DMS53 treated with DMSO at 0.1 percent for 48 hours (cell line): ENCODE measurements around the gene COQ7.

ENCODE experiments used
- DNase-seq: peaks from one replicate; lab custom pipeline; 2025; ENCODE audit not compliant: unreplicated experiment; lab: John Stamatoyannopoulos, UW

The COQ7 gene

DNA sequence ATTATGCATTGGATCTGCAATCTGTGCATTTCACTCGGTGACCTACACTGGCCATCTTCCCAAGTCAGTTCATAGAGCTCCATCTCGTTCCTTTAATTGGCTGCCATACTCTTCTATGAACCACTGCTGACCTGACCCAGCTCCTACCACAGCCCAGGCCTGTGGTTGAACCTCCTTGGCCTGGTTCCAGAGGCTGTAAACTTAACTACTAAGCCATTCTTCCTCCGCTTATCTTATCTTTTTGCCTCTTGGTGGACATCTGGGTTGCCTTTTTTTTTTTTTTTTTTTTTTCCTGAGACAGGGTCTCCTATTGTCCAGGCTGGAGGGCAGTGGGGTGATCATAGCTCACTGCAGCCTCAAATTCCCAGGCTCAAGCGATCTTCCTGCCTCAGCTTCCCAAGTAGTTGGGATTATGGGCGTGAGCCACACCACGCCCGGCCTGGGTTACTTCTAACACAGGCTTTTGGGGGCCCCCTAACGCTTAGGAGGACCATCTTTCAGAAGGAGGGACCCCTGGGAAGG is 18.3 kb downstream of the COQ7 start:
- DNase-seq = no peak

DNA sequence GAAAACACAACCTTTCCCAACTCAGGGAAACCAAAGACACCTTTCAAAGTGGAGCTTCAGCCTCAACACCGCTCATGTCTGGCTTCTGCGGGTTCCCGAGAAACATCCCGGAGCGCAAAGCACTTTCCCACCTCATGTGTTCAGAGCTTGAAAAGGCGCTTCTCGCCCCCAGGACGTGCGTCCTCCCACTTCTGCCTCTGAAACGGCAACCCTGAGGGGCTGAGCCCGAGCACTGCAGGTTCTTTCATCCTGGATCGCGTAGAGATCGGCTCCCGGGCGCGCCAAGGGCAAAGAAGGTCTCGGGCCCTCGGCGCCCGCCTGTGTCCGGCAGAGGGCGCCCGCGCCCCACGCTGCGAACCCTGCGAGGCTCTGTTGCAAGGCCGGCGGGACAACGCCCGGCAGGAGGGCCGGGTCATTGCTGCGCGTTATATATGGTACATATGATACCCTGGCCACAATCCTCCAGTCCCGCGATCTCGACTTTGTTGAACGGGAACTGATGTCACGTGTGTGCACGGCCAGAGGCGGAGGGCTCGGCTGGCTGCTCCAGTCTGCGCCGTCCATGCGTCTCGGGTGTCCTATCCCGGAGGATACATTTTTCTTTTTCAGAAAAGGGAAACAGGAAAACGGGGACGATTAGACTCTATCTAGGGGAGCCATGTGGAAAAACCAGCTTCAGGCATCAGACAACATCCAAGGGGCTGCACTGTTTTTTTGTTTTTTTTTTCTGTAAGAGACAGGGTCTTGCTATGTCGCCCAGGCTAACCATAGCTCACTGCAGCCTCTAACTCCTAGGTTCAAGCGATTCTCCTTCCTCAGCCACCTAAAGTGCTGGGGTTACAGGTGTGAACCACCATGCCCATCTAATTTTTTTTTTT is 19.1 kb downstream of the COQ7 start:
- DNase-seq = peak; percentile 93

DNA sequence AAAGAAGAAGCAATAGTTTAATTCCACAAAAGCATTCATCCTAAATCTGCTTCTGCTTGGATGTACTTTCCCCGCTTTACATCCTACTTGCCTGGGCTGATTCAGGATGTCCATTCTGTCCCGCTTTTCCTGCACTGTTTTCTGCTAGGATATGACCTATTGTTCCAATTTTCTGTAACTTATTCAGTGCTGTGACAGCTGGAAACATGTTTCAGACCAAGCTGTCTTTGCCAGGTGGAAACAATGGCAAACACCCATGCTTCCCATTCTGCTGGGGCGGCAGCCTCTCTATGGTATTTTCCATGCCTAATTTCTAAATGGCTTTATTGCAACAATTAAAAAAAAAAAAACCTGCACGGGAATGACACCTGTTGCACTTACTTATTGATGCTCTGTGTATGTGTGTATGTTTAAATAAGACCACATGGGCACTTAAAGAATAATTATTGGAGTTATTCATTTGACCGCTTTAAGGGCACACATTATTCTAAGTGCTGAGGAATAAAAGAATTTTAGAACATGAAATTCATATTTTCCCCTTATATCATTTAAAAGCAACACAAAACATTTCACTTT is 21.0 kb downstream of the COQ7 start:
- DNase-seq = no peak

DNA sequence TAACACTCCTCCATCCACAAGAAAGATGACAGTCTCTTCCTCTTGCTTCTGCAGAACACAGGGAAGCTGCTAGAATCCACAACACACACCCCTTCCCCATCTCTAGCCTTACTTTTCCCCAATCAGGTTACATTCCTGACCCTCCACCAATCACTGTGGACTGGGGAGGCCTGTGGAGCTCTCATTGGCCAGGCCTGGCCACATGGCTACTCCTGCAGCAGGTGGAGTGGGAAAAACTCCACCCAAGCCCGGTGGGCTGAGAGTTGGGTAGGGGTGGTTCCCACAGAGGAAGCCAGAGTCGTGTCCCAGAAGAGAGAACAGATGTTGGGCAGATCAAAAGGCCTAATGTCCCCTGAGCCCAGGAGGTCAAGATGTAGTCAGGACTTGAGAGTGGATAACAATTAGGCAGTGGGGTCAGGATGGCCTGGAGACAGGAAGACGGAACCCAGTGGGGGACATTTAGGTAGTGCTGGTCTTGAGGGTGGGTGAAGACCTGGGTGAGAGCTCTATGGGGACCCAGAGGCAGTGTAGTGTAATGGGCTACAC is 22.1 kb downstream of the COQ7 start:
- DNase-seq = no peak

DNA sequence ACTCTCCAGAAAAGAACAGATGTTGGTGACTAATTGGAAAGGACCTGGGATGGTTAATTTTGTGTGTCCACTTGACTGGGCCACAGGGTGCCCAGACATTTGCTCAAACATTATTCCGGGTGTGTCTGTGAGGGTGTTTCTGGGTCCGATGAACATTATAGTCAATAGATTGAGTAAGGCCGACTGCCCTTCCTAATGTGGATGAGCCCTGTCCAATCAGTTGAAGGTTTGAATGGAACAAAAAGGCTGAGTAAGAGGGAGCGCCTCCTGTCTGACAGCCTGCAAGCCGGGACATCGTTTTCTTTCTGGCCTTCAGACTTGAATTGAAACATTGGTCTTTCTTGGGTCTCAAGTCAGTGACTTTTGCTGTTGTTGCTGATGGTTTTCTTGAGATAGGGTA is 23.5 kb downstream of the COQ7 start:
- DNase-seq = no peak

DNA sequence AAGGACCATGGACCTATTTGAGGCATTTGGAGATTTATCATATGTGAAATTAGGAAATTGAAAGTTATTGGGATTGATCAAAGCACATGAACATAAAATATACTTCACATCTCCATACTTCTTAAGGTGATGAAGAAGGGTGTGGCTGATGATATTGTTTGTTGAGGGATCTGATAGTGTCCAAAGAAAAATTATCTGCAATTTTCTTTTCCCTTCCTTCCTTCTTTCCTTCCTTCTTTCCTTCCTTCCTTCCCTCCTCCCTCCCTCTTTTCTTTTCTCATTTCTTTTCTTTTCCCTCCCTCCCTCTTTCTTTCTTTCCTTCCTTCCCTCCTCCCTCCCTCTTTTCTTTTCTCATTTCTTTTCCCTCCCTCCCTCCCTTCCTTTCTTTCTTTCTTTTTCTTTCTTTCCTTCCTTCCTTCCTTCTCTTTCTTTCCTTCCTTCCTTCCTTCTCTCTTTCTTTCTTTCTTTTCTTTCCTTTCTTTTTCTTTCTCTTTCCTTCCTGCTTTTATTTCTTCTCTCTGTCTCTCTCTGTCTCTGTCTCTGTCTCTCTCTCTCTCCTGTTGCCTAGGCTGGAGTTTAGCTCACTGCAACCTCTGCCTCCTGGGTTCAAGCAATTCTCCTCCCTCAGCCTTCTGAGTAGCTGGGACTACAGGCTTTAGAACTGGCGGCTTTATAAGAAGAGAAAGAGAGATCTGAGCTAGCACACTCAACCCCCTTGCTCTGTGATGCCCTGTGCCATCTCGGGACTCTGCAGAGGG is 25.4 kb downstream of the COQ7 start:
- DNase-seq = no peak

DNA sequence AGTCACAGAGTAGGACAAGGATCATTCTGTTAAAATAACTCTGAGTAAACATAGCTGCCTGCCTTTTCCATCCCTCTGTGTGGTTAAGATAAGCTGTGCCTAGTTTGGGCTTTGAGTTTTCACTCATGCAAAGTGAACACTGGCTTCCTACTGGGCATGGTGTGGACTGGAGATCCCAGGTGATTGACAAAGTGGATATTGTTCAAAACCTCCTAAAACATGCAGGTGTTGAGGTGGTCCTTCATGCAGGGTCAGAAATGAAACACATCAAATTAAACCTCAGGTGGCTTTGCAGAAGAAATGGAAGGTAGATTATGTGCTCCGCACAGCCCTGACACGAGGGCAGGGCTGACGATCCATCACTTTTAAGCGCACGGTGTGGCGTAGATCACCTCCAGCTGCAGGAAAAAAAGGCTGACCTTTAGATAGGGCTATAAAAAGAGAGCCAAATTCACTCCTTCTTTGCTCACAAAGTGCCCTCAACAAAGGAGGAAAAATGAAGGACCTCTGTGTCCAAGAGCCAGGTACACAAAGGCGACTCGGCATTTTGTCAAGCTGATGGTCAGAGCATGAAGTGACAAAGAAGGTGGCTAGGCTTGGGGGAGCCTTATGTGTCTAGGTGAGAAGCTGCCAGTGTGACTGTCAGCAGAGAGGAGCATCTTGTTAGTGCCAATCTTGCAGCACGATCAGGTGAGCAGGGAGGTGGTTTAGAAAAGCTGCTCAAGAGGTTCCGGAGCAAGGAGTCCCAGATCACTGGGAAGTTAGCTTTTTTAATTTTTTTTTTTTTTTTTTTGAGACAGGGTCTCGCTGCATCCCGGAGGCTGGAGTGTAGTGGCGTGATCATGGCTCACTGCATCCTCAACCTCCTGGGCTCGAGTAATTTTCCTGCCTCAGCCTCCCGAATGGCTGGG is 26.5 kb downstream of the COQ7 start:
- DNase-seq = no peak

DNA sequence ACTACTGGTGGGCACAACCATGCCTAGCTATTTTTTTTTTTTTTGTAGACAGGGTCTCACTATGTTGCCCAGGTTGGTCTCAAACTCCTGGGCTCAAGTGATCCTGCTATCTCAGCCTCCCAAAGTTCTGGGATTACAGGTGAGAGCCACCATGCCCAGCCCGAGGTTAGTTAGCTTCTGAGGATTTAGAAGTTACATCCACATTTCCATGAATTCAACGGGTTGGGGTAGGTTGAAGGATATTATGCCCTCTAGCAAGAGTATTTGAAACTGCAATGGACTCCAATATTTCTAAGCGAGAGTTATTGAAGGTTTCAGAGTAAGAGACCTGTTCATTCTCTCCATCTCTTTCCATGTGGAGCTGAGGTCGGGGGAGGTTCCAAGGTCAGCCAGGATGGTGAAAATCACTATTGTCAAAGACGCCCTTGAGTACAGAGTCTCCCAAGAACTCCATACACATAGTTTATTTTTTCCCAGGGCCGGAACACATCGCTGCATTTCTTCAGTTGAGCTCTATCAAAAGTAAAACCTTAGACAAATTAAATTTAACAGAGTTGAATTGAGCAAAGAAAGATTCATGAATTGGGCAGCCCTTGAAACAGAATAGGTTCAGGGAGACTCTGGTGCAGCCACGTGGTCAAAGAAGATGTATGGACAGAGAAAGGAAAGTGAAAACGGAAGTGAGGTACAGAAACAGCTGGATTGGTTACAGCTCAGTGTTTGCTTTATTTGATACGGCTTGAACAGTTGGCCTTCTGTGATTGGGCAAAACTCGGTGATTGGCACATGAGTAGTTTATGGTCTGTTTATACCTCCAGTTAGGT is 27.3 kb downstream of the COQ7 start:
- peak; percentile 69 for DNase-seq

DNA sequence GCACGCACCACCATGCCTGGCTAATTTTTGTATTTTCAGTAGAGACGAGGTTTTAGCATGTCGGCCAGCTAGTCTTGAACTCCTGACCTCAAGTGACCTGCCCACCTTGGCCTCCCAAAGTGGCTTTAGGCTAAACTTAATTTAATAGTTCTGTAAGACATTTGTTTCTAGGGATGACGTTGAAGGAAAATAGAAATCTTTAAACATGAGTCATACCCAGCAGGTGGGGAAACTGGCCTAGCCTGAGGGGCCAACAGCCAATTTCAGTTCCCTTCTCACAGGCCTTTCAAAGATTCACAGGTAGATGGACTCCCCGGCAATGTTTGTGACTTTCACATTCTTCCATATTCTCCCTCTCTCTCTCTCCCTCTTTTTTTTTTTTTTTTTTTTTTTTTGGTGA is 28.2 kb downstream of the COQ7 start:
- DNase-seq = no peak

DNA sequence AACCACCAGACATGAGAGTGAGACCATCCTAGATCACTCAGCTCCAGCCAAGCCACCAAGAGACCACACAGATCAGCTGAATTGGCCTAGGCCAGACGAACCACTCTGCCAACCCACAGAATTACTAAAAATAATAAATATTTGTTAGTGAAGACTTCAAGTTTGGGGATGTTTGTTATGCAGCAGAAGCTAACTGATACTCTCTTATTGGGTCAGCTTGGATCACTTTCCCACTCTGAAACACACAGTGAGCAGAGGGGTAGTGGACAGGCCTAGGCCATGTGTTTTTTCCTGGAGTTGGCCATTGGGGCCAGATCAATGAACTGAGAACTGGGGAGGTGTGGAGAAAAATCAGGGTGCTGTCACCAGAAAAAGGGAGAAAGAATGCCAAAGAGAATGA is 30.8 kb downstream of the COQ7 start:
- no peak for DNase-seq

DNA sequence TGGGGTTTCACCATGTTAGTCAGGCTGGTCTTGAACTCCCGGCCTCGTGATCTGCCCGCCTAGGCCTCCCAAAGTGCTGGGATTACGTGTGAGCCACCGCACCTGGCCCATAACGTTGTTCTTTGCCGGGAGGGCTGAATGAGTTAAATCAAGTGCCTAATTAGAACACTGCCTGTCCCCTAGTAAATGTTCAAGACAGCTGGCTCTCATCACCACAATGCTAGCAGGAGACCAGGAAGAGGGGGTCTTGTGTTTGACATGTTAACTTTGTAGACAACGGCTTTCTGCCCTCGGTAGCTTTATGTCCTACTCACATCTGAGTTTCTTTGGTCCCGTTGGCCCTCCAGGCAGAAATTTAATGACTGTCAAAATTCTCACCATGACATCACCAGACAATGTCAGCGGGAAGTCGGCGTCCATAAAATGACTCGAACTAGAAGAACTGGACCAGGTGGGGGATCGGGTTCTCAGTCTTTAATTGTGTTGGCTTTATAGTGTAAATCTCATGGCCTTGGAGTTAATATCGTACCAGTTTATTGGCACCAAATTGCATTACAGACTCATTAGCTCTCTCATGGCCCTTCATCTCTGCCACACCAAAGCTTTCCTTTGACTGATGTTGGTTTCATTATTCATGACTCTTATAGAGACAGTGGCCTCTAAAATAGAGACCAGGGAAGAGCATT is 34.9 kb downstream of the COQ7 start:
- no peak for DNase-seq

DNA sequence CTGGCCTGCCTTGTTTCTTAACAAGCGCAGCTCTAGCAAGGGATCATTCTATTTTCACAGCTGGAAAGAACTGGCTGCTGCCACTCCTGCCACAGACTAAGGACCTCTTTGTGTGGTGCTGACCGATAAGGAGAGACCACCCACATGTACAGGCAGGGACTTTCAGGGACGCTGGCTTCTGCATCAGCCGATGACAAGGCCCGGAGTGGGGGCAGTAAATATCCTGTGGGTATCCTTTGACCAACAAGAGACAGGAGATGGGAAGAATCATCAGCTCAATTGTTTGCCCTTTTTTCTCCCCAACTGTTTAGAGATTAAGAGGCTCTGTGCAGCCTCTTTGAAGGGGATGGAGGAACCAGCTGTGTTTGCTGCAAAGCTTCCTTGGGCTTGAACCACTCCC is 37.2 kb downstream of the COQ7 start:
- no peak for DNase-seq

DNA sequence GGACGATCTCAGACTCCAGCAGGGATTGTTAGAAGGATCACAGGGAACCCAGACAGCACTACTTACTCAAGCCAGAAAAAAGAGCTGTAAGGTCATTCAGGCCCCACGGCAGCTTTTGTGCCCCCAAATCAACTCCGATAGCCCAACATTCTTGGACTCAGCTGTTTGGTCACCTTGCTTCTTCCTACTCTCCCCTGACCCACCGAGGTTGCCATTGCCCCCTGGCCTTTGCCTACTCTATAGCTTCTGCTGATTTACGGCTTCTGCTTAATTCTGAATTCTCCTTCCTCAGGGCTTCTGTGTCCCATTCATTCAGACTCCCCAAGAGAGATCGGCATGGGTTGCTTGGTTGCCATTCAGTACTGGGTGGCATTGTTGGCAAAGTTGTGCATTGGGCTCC is 37.7 kb downstream of the COQ7 start:
- DNase-seq = no peak

DNA sequence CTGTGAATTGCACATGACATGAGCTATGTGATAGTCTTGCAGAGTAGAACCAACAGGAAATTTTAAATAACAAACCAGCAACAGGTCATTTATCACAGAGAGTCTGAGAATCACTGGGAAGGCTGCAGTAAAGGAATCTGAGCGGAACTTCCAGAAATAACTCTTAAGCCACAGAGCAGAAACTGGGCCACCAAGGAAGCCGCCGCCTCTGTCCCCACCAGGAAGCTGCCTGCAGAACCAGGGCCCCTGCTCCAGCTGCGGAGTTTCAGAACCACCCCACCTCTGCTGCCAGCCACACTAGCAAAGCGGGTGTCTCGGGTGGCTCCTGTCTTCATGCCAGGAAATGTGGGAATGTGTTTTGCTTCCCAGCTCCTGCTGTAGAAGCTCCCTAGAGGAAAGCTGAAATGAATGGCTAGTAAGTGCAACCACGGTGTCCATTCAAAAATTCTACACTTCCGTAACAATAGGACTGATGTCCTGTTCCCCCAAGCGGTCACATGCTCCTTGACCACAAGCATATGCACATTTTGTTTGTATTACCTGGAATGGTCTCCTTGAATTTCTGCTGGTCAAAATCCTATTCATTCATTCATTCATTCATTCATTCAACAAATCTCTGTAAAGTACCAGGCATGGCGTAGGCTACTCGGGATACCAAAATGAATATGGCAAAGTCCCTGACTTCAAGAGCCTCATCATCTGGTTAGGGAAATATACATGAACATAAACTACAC is 38.6 kb downstream of the COQ7 start:
- DNase-seq = no peak

DNA sequence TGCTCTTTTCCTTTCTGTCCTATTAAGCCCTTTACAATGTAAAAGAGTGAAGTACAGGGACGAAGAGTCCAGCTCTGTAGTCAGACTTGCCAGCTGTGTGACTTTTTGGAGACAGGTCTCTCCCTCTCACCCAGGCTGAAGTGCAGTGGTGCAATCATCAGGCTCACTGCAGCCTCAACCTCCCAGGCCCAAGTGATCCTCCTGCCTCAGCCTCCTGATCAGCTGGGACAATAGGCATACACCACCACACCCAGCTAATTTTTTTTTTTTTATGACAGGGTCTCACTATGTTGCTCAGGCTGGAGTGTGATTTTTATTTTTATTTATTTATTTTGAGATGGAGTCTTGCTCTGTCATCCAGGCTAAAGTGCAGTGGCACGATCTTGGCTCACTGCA is 39.2 kb downstream of the COQ7 start:
- DNase-seq = no peak

DNA sequence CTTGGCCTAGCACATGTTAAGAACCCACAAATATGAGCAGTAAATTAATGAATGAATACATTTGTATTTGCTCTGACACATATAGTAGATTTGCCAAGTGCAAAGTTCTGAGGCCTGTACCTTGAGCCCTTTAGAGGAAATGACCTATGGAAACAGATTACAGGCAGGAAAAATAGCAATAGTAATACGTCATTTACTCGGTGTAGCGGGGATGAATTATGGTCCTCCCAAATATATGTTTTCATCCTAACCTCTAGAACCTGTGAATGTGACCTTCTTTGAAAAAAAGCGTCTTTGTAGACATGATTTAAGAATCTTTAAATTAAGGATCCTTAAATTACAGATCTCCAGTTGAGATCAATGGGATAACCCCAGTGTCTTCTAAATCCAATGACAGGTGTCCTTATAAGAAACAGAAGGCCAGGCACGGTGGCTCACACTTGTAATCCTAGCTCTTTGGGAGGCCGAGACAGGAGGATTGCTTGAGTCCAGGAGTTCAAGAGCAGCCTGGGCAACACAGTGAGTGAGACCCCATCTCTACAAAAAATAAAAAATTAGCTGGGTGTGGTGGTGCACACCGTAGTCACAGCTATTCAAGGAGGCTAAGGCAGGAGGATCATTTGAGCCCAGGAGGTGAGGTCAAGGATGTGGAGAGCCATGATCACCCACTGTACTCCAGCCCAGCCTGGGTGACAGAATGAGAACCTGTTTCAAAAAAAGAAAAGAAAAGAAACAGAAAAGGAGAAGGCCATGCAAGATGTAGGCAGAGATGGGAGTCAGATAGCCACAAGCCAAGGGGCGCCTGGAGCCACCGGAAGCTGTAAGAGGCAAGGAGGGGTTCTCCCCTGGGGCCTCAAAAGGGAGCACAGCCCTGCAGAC is 41.2 kb downstream of the COQ7 start:
- no peak for DNase-seq

DNA sequence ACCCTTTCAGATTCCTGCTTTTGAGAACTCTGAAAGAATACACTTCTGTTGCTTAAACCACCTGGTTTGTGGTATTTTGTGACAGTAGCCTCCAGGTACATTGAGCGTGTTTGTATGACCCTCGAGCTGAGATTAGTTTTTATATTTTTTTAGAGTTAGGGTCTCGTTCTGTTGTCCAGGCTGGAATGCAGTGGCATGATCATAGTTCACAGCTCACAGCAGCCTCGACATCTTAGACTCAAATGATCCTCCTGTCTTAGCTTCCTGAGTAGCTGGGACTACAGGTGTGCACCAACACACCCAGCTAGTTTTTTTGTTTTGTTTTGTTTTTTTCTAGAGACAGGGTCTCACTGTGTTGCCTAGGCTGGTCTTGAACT is 41.9 kb downstream of the COQ7 start:
- no peak for DNase-seq
